ENCODE data around the gene NANP. TPM values are rescaled to one million over a fixed set of nuclear protein-coding genes. Genes with fewer than 3 reads are reported as not detected.
A peak's percentile ranks its signal among the peaks of the same experiment; 100 is the strongest.

Gene NANP
- total and polyA plus RNA-seq, 2 of the 13 experiments (the other 11 are each of a cell fraction or from before 2014, with no cell fraction given), result 8.9 to 21.5 TPM

DNA sequence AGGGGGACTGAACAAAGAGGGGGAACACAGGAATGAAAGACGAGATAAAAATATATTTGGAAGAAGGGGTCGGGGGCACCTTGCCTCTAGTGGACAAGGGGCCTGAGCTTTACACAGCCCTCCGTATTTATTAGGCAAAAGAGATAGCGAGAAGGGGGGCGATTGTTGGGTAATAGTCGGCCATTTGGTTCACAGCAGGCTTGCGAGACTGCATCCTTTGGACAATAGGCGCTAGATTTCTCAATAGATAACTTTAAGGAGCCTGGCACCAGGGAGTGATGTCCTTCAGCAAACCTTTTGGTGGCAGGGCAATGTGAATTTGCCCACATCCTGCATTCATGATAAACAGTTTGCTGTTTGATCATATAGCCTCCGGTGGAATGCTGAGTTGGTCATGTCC lies 3.0 kb upstream of the NANP start:
- in situ Hi-C loops (cut with HindIII; ENCODE audit: extremely low pct_ligation_motif_present, low pct_unique_long_range_greater_than_20kb), result no loop called here
- BruUV-seq (replicated peaks), result no TSS peak
- no peak overlapping the region for H3K4me2 ChIP-seq (ENCODE audit: low read depth, low read length)
- no peaks in the 10 kb centered on the region; a peak in 1 of 5 replicates for H3K27me3 ChIP-seq (ENCODE audit: control insufficient read depth in 1 of 2, insufficient read depth in 2 of 2, low read length in 2 of 2)
- H3K4me1 ChIP-seq (ENCODE audit: insufficient read depth, low read length), result peaks cover 26% of the 10 kb centered on the region
- H3K9me3 ChIP-seq (ENCODE audit: low read length), result no peaks in the 10 kb centered on the region
- ChIA-PET CTCF (ENCODE audit: low intra/inter-chr PET ratio, low total read pairs) (no interaction called here), POLR2A (interaction anchor here (1.9 kb wide), 1 partner anchor 43 kb away, joined by 6 read pairs; no protein-coding TSS in a partner anchor)
- H2AFZ ChIP-seq (ENCODE audit: low read length), result no peak overlapping the region
- H3K9ac ChIP-seq (ENCODE audit: insufficient read depth, low read depth, low read length), result no peak overlapping the region
- ATAC-seq (no peak), DNase-seq (ENCODE audit: low spot score) (no peak), FAIRE-seq (no peak)
- no peaks in the 10 kb centered on the region for H3K36me3 ChIP-seq (replicated peaks in 1 of 2; ENCODE audit: control insufficient read depth in 1 of 2, insufficient read depth in 2 of 2, low read length in 2 of 2)
- intact Hi-C loops (cut with micrococcal nuclease; ENCODE audit: unreplicated experiment), result no loop called here
- H3K4me3 ChIP-seq (replicated peaks in 1 of 3; ENCODE audit: insufficient read depth in 1 of 3, low read depth in 2 of 3, low read length in 3 of 3), result no peak overlapping the region
- 93% methylated on average over 9 of the region's 9 CpGs for WGBS (ENCODE audit: low lambda C conversion rate)
- H3K27ac ChIP-seq (ENCODE audit: extremely low read length, insufficient read depth, low read length), result no peak overlapping the region
- TF ChIP-seq TGIF2 (CRISPR knock-in tag; IDR thresholded peaks at IDR 0.05) (no peak), ZNF451 (CRISPR knock-in tag; IDR thresholded peaks at IDR 0.05) (no peak), PAX8 (CRISPR knock-in tag; IDR thresholded peaks at IDR 0.05; ENCODE audit: borderline replicate concordance) (no peak)
- TF ChIP-seq, protein P1, sequence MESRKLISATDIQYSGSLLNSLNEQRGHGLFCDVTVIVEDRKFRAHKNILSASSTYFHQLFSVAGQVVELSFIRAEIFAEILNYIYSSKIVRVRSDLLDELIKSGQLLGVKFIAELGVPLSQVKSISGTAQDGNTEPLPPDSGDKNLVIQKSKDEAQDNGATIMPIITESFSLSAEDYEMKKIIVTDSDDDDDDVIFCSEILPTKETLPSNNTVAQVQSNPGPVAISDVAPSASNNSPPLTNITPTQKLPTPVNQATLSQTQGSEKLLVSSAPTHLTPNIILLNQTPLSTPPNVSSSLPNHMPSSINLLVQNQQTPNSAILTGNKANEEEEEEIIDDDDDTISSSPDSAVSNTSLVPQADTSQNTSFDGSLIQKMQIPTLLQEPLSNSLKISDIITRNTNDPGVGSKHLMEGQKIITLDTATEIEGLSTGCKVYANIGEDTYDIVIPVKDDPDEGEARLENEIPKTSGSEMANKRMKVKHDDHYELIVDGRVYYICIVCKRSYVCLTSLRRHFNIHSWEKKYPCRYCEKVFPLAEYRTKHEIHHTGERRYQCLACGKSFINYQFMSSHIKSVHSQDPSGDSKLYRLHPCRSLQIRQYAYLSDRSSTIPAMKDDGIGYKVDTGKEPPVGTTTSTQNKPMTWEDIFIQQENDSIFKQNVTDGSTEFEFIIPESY (CRISPR knock-in tag; IDR thresholded peaks at IDR 0.05), result peak; percentile 71
- TF ChIP-seq, protein P2, sequence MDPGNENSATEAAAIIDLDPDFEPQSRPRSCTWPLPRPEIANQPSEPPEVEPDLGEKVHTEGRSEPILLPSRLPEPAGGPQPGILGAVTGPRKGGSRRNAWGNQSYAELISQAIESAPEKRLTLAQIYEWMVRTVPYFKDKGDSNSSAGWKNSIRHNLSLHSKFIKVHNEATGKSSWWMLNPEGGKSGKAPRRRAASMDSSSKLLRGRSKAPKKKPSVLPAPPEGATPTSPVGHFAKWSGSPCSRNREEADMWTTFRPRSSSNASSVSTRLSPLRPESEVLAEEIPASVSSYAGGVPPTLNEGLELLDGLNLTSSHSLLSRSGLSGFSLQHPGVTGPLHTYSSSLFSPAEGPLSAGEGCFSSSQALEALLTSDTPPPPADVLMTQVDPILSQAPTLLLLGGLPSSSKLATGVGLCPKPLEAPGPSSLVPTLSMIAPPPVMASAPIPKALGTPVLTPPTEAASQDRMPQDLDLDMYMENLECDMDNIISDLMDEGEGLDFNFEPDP (CRISPR knock-in tag; conservative IDR thresholded peaks at IDR 0.05), result 0 out of 2 replicates have a peak, but pooled peaks have one; percentile 13
- H3K79me2 ChIP-seq (ENCODE audit: insufficient read depth, low read length), result peaks cover 30% of the 10 kb centered on the region
- H4K20me1 ChIP-seq (ENCODE audit: insufficient read depth, low read length), result 0 out of 2 replicates have a peak, but pooled peaks cover 2% of the 10 kb centered on the region

Measured in HepG2 (cell line).